ENCODE measurements around the gene CCDC50.

Gene CCDC50

DNA sequence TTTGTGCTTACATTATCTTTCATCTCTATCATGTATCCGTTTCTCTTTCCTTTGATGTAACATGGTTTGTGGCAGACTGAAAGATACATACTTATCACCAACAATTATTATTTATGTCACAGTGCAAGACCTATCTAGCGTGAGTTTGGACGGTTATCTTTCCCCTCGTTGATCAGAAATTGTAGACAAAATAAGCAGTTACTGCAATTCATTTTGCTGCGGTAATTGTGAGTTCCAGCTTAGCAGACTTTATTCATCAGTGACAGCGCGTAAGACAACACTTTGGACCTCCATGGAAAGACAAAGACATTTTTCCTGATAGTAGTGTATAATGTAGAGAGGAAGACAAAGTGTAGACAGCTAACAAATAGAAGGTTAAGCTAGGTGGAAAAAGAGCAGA is 52.1 kb downstream of the CCDC50 start:
- no peak for DNase-seq

DNA sequence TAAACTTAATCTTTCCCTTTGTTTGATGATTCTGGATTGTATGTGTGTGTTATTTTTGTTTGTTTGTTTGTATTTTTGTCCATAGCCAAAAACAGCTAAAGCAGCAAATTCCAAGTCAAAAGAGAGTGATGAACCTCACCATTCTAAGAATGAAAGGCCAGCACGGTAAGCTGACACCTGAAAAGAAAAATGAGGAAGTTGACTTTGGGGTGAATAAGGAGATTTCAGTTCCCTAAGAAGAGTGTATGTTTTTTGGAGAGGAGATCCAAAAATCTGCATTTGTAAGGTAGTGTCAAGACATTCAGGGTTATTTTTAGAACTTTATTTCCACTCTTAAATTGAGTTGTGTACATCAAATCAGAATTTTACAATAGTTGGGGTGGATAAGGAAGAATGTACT is 53.5 kb downstream of the CCDC50 start:
- no peak for DNase-seq

DNA sequence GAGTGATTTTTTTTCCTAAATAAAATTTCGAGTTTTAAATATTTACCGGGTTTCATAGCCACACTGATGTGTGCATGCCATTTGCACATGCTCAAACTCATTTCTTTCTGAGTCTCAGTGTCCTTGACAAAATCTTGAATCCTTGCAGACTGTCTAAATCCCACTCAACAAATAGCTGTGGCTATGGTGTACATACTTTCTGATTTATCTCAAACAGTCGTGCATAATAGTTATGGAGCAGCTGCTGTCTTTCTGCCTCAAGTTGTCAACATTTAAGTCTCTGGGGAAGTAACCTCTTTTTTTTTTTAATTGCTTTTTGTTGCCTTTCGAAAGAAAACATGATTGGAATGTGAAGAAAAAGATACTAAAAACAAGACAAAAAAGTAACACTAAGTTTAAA is 53.9 kb downstream of the CCDC50 start:
- no peak for DNase-seq

DNA sequence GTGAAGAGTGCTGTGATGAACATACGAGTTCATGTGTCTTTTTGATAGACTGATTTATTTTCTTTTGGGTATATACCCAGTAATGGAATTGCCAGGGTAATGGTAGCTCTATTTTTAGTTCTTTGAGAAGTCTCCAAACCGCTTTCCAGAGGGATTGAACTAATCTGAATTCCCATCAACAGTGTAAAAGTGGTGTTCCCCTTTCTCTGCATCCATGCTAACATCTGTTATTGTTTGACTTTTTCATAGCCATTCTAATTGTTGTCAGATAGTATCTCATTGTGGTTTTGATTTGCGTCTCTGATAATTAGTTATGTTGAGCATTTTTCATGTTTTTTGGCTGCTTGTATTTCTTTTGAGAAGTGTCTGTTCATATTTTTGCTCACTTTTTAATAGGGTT is 55.9 kb downstream of the CCDC50 start:
- no peak for DNase-seq

DNA sequence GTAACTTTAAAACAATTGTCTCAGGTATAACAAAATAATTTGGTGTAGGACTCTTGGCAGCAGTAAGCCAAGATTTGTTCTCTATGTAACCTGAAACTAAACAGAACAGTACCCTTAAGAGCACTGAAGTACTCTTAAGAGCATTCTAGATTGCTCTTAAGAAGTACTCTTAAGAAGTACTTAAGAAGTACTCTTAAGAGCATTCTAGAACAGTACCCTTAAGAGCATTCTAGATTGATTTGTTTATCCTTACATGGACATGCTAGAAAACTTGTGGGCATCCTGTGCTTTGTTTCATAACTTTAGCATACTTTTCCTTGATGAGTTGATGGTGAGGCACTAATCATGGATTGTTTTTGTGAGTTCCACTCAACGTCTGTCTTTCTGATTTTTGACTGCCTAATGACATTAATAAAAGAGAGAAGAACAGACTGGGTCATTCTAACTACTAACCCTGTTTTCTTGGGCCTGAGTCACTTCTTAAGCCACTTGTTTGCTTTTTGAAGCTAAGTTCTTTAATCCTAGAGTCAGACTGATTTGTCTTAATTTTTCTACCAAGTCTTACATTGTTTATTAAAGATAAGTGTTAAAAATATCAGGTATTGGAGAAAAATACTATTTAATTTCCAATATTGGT is 58.4 kb downstream of the CCDC50 start:
- no peak for DNase-seq

DNA sequence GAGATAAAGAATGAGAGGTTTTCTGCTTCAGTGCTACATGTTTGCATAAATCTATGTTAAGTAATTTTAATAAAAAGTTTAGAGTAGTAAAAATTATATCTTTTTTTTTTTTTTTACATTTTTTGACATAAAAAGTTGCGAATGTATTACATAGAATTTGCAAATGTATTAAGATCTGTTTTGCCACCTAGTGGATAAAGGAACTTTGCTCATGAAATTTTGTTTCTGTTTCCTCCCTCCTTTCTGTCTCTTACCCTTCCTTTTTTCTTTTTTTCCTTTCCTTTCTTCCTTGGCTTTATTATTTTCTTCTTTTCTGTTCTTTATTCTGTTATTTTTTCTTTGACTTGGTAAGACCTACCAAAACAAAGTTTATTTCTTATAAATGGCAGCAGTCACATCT is 59.6 kb downstream of the CCDC50 start:
- DNase-seq, result peak in 1 of 4 experiments; percentile 16

DNA sequence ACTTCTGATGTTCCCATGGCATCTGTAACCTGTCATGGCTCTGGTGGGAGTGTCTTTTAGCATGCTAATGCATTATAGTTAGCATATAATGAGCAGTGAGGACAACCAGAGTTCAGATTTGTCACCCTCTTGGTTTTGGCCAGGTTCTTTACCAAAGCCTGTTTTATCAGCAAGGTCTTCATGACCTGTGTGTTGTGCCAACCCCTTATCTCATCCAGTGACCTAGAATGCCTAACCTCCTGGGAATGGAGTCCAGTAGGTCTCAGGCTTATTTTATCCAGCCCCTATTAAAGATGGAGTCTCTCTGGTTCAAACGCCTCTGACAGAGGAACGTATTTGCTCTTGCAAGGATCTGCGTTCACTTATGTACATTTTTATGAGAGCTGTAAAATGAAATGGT is 61.4 kb downstream of the CCDC50 start:
- no peak for DNase-seq

DNA sequence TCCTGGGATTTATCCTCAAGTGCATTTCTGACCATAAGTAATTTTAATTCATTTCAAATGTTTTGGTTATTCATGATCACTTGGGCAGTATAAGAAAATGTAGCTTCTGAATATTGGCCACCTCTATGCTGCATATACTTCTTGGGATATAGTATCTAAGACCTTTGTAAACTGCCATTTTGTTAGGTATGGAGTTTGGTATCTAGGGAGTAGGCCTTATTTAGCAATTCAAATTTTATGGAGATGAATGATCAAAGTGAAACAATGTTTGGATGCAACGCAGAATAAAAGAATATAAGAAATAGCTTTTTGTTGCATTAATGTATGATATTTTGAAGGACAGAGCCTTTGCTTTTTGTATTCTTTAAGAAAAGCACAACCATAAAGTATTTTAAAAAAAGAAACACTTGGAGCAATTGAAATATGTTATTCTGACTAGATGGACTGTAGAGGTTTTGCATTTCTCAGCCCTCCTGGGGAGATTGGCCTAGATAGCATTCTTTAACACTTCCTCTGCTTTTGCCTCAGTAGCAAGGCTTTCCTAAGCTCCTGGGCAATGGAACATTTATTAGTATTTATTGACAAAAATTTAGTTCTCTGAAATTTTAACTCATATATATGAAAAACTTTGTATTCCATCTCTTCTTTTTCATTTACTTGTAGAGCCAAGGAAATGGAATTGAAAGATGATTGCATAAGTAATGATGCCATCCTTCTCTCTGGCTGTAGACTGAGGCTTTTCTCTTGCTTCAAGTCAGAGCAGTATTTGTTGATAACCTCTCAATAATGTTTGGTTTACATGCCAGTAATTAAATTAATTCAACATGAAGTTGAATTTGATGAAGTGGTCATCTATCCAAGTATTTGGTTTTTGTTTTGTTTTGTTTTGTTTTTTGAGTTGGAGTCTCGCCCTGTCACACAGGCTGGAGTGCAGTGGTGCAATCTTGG is 62.9 kb downstream of the CCDC50 start:
- DNase-seq, result no peak

DNA sequence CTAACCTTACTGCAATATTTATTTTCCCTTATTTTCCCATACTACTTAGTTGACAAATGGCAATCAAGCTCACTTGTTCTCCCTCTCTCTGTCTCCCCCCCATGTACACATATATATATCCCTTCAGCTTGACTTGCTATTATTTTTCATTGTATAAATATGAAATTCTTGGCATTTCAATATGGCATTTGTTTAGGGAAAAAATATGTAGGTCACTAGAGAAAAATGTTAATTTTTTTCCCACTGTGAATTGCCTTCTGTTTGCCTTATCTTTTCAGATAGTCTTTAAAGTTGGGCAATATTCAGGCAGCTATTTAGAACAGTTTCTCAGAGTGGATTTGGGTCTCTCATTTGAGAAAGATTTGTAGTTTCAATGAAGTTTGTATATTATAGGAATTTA is 64.0 kb downstream of the CCDC50 start:
- no peak for DNase-seq

DNA sequence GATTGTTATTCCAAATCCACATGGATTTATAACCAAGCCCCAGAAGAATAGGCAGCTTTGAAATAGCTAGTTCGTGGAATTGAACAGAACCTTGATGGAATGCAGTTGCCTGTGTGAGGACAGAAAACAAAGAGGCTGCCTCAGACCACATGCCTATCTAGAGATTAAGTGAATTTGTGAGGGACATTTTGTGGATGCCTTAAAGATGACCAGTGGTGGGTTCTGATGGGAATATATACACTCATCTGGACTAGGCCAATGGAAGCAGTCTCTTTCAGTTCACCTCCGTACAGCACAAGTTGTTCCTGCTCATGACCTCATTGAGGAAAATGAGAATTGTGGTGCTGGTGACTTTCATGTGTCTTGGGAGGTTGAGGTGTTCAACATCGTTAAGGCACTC is 68.6 kb downstream of the CCDC50 start:
- DNase-seq, result no peak

DNA sequence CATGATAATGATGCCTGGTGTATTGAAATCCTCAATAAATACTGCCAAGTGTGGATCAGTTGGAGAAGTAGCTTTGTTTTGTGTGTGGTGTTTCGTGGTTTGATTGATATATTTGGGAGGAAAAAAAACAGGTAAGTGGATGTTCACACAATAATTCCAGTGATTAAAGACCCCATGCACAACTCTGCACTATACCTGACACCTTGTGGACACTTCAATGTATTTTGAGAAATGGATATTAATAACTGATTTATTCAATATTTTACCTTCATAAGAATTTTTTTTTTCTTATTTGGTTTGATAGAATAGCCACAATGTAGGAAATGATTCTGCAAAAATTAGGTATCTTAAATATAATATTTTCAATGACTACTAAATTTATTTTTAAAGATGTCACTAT is 69.4 kb downstream of the CCDC50 start:
- DNase-seq, result no peak

DNA sequence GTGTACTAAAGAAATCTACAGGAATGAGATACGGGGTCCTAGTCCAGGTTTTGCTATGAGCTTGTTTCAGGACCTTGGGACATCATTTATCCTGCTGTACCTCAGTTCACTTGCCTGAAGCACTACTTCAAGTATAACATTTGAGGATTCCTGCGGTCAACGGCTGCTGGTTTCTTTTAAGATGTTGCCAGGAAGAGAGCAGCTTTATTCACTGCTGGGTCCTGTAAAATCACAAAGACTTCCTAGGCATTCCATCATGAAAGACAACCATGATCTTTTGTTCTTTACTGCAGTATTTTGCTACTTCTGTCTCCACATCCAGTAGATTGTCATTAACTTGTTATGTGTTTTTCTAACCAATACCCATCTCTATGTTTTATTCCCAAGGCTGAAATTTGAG is 70.7 kb downstream of the CCDC50 start:
- DNase-seq, result no peak

DNA sequence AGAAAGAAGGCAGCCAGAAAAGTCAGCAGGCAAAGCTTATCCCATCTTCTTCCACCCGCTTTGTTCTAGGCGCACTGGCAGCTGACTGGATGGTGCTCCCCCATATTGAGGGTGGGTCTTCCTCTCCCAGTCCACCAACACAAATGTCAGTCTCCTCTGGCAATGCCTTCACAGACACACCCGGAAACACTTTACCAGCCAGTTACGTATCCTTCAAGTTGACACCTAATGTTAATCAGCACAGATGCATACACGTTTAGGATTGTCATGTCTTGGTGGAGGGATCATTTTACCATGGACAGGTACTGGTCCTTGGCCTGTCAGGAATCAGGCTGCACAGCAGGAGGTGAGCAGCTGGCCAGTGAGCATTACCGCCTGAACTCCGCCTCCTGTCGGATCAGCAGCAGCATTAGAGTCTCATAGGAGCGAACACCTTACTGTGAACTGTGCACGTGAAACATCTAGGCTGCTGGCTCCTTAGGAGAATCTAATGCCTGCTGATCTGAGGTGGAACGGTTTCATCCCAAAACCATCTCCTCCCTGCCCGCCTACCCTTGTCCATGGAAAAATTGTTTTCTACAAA is 72.7 kb downstream of the CCDC50 start:
- no peak for DNase-seq

DNA sequence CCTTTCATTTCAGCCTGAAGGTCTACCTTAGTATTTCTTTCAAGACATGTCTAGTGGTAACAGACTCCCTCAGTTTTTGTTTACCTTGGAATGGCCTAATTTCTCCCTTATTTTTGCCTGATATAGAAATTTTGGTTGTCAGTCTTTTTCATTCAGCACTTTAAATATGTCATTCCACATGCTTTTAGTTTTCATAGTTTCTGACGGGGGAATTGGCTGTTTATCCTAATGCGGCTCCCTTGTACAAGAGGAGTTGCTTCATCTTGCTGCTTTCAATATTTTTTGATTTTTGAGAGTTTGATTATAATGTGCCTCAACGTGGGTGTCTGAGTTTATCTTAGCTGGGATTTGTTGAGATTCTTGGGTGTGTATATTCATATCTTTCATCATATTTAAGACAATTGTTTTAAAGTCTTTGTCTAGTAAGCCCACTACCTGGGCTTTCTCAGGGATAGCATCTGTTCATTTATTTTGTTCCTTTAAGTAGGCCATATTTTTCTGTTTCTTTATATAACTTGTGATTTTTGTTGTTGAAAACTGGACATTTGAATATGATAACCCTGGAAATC is 80.7 kb downstream of the CCDC50 start:
- DNase-seq, result no peak

DNA sequence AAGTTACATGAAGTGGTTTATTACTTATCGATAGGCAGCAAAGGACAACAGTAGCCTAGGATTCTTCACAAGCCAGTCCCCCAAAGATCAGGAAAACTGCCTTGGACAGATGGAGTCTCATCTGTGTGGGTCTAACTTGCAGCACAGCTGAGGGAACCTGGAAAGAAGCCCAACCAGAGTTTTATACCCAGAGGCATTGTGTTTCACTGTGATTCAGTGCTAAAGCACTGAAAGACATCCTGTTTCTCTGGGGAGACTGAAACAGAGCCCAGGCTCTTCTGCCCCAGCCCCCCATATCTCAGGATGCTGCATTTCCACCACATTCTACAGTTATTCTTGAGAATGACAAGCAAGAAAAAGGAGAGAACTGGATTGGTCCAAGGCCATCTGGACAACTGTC is 83.6 kb downstream of the CCDC50 start:
- no peak for DNase-seq

DNA sequence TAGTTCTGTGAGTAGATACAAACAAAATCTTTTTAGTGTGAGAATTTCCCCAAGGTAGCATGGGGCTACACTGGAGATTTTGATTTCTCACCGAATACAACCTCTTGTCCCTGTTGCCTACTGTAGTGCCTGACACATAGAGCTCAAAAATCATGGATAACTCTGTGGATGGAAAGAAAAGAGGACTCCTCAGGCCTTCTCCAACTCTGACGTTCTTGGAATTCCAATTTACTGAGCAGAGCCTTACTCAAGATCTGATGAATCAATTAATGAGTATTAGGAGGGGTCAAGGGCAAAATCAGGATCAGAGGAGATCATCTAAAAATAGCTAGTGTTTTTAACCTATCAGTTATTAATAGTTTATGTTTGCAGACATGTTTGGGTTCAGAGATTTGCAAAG is 85.1 kb downstream of the CCDC50 start:
- no peak for DNase-seq

DNA sequence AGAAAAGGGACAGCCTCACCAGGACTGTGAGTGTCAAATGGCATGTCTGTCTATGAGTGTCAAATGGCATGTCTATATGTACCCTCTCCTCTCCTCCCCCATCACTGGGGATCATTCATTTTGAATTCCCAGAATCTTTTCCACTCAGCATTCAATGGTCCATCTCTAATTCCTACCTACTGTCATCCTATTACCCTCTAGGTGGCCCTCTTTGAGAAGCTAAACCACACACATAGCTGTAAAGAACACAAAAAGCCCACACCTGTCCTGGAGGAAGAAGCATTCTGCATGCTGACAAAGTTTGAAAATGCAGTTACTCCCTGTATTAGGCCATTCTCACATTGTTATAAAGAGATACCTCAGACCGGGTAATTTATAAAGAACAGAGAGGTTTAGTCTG is 85.5 kb downstream of the CCDC50 start:
- no peak for DNase-seq

DNA sequence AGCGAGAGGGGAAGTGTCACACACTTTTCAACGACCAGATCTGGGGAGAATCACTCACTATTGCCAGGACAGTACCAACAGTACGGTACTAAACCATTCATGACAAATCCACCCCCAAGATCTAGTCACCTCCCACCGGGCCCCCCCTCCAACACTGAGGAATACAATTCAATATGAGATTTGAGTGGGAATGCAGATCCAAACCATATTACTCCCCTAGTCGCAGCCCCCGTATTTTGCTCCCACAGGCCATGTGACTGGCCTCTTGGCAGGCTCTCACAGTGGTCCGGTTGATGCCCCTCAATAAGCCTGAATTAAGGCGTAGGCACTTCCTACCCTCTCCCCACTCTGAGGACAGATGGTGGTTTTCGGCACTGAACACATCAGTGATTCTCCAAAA is 86.4 kb downstream of the CCDC50 start:
- DNase-seq, result no peak

DNA sequence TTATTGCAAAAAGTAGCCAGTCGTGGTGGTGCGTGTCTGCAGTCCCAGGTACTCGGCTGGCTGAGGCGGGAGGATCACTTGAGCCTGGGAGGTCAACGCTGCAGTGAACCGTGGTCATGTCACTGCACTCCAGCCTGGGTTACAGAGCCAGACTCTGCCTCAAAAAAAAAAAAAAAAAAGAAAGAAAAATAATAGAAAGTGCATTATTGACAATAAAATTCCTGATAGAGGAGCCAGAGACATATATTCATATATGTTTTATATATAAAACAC is 88.2 kb downstream of the CCDC50 start:
- no peak for DNase-seq

DNA sequence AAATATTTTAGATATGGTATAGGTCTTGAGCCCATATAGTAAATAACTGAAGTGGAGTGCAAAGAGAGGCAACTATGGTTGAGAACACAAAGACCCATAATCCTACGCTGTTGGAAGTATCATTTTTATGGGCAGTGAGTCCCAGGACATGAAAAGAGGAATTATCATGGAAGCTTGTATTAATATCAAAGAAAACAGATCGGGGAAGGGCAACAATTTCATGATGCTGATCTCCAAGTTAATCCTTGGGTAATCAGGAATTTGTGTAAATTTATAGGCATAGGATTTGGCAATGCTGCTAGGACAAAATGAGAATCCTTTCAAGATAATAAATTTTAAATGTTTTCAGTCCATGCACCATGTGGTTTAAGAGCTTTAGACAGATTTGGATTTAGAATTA is 91.6 kb downstream of the CCDC50 start:
- DNase-seq, result no peak

DNA sequence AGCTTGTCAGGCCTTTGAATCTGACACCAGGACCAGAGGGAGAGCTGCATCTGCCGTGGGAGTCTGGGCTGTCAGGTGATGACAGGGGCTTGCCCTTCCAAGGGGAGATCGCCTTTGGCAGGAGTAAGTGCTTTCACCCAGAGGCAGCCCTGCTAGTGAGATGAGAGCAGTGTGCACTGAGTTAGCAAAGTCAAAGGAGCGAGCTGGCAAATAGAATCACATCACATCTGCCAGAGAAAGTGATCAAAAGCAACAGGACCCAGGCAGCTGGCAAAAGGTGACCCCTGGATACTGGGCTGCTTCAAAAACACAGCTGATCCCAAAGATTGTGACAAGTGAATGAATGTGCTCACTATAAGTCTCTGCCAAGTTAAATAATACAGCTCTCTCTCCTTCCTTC is 95.7 kb downstream of the CCDC50 start:
- DNase-seq, result no peak

DNA sequence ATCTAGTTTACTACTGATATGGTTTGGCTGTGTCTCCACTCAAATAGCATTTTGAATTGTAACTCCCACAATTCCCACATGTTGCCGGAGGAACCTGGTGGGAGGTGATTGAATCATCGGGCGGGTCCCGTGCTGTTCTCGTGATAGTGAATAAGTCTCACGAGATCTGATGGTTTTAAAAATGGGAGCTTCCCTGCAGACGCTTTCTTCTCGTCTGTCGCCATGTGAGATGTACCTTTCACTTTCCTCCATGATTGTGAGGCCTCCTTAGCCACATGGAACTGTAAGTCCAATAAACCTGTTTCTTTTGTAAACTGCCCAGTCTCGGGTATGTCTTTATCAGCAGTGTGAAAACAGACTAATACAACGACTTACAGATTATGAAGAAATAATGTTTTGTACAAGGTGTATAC is 96.1 kb downstream of the CCDC50 start:
- DNase-seq, result no peak

DNA sequence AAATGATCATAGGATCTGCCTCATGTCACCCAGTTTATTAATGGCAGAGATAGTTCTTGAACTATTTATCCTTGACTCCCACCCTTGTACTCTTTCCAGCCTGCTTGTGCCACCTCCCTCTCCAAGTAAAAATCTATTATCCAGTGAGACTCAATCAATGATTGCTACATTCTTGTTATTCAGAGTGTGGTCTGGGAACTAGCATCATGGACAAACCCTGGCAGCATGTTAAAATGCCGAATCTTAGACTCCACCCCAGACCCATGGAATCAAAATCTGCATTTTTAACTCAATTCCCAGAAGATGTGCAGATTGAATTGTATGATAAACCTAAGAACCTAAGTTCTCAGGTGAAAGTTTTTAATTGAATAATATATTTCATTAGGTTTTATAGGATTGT is 97.1 kb downstream of the CCDC50 start:
- no peak for DNase-seq

DNA sequence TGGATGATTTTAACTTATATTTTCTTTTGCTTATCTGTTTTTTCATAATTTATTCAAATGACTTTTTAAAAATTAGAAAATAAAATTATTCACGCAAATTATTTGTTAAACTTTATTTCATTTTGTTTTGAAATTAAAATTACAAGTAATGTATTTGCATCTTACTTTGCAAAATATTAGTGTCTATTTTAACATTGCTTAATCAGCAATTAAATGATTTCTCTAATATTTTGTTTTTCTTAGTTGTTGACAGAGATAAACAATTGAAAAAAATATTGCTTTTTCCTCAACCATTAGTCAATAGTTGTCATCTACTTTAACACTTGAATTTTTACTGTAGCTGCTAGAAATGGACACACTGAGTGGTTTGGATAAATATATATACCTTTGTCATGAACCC is 99.0 kb downstream of the CCDC50 start:
- DNase-seq, result no peak

Measured in suppressor macrophage (primary cell).